Measurements from ENCODE around the gene ARF5.
"Not testable (repeated sequence)": the region's sequence is repeated elsewhere in the genome, so short reads cannot be mapped to it uniquely, and the experiment has no call there.

The ARF5 gene

GRCh38 chr7:127588019-127588696 lies at the start of gene ARF5:
Gene ARF5 (plus strand): TSS chr7:127588411. CDS start chr7:127588499, 88 bp downstream.
- peak within 1 kb of the TSS; percentile 67 for H3K4me3 ChIP-seq (ENCODE audit: low read depth, low read length)

DNA sequence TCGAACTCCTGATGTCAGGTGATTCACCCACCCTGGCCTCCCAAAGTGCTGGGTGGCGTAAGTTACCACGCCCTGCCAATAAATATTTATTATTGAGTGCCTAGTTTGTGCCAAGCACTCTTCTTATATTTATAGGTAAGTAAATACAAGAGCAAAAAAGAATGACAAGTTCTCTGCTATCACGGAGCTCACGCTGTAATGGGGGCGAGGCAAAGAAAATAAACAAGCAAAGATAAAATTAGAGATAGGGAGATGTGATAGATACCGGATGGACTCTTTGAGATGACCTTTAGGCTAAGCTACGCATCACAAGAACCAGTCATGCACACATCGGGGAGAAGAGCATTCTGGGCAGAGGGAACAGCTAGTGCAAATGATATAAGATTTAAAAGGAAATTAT lies 49.1 kb upstream of the ARF5 start:
- no peak overlapping the region for H3K4me3 ChIP-seq (ENCODE audit: low read depth, low read length)

DNA sequence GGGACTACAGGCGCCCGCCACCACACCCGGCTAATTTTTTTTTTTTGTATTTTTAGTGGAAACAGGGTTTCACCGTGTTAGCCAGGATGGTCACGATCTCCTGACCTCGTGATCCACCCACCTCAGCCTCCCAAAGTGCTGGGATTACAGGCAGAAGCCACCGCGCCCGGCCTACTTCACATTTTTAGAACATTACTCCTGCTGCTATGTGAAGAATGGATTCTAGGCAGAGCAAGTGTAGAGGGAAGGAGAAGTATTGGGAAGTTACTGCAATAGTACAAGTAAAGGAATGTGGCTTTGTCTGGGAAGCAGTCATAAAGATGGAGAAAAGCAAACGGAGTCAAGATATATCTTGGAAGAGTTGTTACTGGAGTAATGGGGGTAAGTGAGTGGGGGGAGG lies 47.8 kb upstream of the ARF5 start:
- not testable (repeated sequence) for H3K4me3 ChIP-seq (ENCODE audit: low read depth, low read length)

DNA sequence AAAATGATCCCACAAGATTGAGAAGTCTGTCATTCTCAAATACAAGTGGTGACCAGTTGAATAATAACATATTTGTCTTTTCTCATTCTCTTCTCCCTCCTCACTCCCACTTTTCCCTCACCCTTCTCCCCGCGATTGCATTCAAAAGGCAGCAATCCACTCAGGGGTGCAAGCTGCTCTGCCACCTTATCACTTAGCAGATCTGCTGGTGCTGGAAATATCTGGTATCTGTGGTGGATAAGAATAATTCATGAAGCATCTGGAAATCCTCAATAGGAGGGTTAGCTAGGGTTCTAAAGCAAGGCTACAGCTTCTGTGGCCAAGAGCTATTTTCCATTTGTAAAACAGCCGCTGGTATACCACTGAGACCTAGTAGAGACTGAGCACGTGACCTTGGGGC lies 46.7 kb upstream of the ARF5 start:
- H3K4me3 ChIP-seq (ENCODE audit: low read depth, low read length) = no peak overlapping the region

DNA sequence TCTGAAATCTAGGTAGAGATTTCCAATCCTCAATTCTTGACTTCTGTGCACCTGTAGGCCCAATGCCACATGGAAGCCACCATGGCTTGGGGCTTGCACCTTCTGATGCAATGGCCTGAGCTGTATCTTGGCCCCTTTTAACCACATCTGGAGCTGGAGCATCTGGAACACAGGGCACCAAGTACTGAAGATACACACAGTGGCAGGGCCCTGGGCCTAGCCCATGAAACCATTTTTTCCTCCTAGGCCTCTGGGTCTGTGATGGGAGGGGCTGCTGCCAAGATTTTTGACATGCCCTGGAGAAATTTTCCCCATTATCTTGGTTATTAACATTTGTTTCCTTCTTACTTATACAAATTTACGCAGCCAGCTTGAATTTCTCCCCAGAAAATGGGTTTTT lies 41.9 kb upstream of the ARF5 start:
- no peak overlapping the region for H3K4me3 ChIP-seq (ENCODE audit: low read depth, low read length)

DNA sequence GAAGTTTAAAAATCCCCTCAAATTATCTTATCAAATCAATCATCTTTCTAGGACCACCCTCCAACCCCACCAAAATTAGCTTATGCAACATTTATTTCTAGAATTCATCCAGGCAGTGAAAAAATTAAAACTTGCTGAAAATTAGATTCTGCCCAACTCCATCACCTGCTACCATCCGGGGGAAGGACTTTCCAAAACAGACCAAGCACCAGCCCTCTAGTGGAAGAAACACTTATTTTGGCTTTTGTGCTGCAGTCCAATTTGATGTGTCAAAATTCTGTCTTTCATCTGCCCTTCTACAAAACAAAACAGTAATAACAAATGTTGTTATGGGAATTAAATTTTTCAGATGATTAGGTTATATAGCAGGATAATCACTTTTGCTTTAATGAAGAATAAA lies 38.0 kb upstream of the ARF5 start:
- no peak overlapping the region for H3K4me3 ChIP-seq (ENCODE audit: low read depth, low read length)

- H3K4me3 ChIP-seq (ENCODE audit: low read depth, low read length) = no peak overlapping the region
These were observed 36.3 kb upstream of the ARF5 start for GRCh38 chr7:127551941-127552340.

GRCh38 chr7:127556404-127556803 lies 31.8 kb upstream of the ARF5 start:
- H3K4me3 ChIP-seq (ENCODE audit: low read depth, low read length) = no peak overlapping the region

GRCh38 chr7:127557803-127558202 lies 30.4 kb upstream of the ARF5 start:
- H3K4me3 ChIP-seq (ENCODE audit: low read depth, low read length) = no peak overlapping the region

DNA sequence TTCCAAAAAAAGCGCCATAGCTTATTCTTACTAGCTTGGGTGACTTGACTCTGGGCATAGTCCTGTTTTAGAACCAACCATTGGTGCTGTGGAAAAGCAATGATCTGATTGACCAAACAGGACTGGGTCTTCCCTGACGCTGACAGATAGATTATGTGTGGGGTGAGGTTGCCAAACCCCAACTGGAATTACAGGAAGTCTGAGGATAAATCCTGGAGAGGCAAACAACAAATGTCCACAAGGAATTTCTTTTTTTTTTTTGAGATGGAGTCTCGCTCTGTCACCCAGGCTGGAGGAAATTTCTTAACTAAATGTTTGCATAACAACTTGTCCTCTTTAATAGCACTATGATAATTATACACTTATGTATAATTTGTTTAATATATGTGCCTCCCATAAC lies 22.0 kb upstream of the ARF5 start:
- H3K4me3 ChIP-seq (ENCODE audit: low read depth, low read length) = no peak overlapping the region

- not testable (repeated sequence) for H3K4me3 ChIP-seq (ENCODE audit: low read depth, low read length)
These were observed 20.2 kb upstream of the ARF5 start for GRCh38 chr7:127568034-127568433.

GRCh38 chr7:127571741-127572505 lies 16.3 kb upstream of the ARF5 start:
- no peak overlapping the region for H3K4me3 ChIP-seq (ENCODE audit: low read depth, low read length)

DNA sequence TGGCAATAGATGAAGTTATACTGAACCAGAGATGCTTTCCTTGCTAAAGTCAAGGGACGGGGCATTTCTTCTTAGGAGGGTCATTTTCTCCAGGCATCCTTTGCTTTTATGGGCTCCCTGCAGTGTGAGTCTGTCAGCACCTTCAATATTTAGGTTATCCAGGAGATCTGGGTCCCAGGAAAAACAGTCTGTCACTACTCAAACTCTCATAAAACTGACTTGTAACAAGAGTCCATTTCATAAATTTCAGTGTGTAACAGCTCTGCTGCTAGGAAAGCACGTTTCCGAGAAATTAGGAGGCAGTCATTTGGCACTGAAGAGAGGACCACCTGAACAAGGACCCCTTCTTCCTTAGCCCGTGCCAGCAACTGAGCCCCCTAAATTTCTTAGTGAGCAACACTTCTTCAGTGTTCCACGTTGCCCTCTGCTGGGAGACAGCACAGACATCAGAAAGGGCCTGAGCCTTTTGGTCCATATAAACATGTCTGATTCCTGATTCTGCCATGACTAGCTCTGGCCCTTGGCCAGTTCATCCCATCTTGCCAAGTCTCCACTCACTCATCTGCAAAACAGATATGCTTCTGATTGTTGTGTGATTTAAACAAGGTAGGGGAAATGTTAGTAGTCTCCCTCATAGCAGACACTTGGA lies 10.1 kb upstream of the ARF5 start:
- H3K4me3 ChIP-seq (ENCODE audit: low read depth, low read length) = no peak overlapping the region

GRCh38 chr7:127578711-127579275 lies 9.4 kb upstream of the ARF5 start:
- H3K4me3 ChIP-seq (ENCODE audit: low read depth, low read length) = no peak overlapping the region

DNA sequence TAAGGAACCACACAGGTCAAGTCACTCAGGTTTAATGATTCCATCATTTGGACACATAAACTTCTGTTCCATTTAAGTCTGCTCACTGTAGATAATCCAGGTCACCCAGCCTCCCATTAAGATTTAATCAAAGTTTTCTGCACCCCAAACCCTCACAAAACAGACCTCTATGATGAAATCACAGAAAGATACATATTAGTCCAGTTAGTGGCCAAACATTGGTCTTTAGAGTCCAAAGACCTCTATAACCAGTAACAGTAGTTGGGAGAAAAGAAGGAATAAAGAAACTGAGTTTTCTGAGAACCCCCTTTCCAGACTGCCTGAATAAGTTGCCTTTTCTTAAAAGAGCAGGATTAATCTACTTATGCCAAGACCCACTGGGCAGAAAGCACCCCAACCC lies 7.6 kb upstream of the ARF5 start:
- H3K4me3 ChIP-seq (ENCODE audit: low read depth, low read length) = no peak overlapping the region

DNA sequence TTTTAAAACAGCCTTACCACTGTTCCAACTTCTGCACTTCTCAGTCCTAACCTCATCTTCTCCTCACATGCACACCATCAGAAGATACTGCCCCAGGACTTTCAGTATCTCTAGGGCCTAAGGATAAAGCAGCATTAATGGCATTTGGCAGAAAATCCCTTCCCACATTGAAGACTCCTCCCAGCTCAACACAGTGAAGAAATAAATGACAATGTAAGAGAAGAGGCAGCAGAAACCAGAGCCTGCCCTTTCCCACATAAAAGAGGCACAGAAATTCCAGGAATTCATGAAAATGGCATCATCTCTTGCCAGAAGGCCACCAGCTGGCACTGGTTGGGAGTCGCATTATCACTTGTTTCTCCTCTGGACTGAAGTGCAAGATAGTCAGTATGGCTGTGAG lies 6.5 kb upstream of the ARF5 start:
- H3K4me3 ChIP-seq (ENCODE audit: low read depth, low read length) = no peak overlapping the region

GRCh38 chr7:127582361-127582760 lies 5.8 kb upstream of the ARF5 start:
- H3K4me3 ChIP-seq (ENCODE audit: low read depth, low read length) = no peak overlapping the region

DNA sequence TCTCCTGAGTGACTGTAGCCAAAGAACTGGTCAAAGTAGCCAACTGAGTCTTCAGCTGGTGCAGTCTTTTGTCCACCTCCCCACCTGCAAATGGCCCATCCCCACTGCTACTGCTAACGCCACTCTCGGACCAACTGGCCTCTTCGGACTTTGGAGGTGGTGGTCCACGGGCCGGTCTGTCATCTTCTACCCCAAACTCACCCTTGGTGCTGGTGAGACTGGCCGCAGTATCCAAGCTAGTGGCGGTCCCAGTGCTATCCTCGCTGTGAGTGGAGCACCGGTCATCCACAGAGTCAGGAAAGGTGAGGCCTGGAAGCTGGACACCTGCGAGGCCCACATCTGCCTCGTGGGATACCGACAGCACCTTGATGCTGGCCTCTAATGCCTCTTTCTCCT lies 3.6 kb upstream of the ARF5 start:
- peak overlapping the region; percentile 80 for H3K4me3 ChIP-seq (ENCODE audit: low read depth, low read length)

- peak within 1 kb of the TSS; percentile 80 for H3K4me3 ChIP-seq (ENCODE audit: low read depth, low read length)
These were observed 2.9 kb upstream of the ARF5 start, which contains the start of gene GCC1 for GRCh38 chr7:127585044-127585953. Gene GCC1 (minus strand): TSS chr7:127585596. CDS start chr7:127585182, 414 bp downstream.

DNA sequence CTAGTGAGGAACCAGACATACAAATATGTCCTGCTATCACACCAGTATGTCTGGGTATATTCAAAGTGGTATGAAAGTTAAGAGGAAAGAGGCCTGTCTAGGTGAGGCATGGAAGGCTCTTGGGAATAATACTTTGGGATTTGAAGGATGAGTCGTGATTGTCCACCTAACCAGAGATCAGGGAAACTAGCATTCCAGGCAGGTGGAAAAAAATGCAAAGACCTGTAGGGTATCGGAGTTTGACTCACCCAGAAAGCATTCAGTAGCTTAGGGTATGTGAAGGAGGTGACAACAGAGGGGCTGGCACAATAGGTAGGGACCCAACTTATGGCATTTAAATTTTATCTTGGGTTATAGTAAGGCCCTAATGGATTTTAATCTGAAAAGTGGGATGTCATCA lies 1.9 kb upstream of the ARF5 start:
- no peak overlapping the region for H3K4me3 ChIP-seq (ENCODE audit: low read depth, low read length)

DNA sequence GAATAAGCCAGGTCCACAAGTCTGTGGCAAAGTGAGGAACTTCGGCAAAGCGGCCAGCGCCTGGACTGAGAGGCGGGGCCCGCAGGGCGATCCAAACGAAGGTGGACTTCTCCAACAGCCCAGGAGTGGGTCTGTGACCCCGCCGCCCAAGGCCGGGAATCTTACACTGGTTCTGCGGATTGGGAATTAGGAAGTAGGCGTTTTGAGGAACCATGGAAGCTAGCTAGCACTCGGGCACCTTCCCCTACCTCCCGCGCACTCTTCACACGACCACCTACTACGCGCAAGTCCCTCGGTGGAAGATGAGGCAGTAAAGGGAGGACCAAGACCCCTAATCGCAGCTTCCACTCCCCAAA lies 570 bp upstream of the ARF5 start:
- H3K4me3 ChIP-seq (ENCODE audit: low read depth, low read length) = peak overlapping the region; percentile 49
